ENCODE data around the gene CADPS. TPM values are rescaled to one million over a fixed set of nuclear protein-coding genes. Genes with fewer than 3 reads are reported as not detected.

CADPS gene
- total RNA-seq, 3 donors from 2014 or later (not counting 1 experiment from before 2014, with no cell fraction given), result not detected

DNA sequence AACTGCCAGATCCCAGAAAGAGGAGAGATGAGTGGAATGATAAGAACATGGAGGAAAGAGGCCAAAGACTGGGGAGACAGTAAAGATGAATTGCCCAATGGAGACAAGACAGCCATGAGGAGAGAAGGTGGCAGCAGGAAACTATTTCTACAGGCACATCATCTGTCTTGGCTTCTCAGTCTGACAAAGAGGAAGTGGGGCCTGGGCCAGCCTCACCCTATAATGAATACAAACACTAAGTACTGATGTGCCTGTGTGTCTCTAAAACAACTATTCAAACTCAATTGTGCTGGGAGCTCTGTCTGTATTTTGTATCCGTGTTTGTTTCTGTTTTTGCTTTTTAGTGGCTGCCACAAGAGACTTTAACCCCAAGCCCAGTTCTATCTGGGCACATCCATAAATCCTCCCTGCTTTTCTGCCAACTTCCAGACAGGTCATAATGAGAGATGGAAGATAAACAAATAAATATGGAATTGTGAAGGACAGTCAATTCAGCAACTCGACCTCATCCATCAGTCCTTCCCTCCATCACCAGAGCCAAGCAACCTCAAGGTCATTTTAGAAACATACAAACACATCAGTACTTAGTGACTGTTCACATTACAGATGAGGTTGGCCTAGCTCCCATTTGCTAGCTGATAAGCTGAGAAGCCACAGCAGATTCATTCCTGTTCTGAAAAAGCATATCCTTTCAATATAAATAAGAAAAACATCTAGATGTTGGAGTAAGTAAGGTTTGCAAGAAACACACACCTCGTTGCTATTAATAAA lies 116.7 kb downstream of the CADPS start:
- Histone ChIP-seq H3K4me3 (ENCODE audit: low read length) (no peak overlapping the region), H3K27ac (ENCODE audit: low read length) (no peak overlapping the region), H3K9me3 (ENCODE audit: control insufficient read depth, insufficient read depth, low read length) (peaks cover 2% of the 10 kb centered on the region), H3K36me3 (ENCODE audit: control insufficient read depth, insufficient read depth, low read length) (no peaks in the 10 kb centered on the region), H3K27me3 (ENCODE audit: control insufficient read depth, insufficient read depth, low read length) (no peaks in the 10 kb centered on the region), H3K4me1 (ENCODE audit: control insufficient read depth, insufficient read depth, low read length) (no peaks in the 10 kb centered on the region)
- TF ChIP-seq, protein P1, sequence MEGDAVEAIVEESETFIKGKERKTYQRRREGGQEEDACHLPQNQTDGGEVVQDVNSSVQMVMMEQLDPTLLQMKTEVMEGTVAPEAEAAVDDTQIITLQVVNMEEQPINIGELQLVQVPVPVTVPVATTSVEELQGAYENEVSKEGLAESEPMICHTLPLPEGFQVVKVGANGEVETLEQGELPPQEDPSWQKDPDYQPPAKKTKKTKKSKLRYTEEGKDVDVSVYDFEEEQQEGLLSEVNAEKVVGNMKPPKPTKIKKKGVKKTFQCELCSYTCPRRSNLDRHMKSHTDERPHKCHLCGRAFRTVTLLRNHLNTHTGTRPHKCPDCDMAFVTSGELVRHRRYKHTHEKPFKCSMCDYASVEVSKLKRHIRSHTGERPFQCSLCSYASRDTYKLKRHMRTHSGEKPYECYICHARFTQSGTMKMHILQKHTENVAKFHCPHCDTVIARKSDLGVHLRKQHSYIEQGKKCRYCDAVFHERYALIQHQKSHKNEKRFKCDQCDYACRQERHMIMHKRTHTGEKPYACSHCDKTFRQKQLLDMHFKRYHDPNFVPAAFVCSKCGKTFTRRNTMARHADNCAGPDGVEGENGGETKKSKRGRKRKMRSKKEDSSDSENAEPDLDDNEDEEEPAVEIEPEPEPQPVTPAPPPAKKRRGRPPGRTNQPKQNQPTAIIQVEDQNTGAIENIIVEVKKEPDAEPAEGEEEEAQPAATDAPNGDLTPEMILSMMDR (IDR thresholded peaks at IDR 0.05), result no peak
- Mint-ChIP-seq H3K9me3 (peaks cover 8 to 9% of the 10 kb centered on the region in 2 donors), H3K27ac (no peak overlapping the region), H3K27me3 (ENCODE audit: low read depth in 2 of 2) (no peaks in the 10 kb centered on the region), H3K36me3 (no peaks in the 10 kb centered on the region), H3K4me3 (no peak overlapping the region), H3K4me1 (no peaks in the 10 kb centered on the region)
- DNase-seq (no peak), ATAC-seq (no peak)
- intact Hi-C loops (cut with micrococcal nuclease), result no loop called here
- WGBS (ENCODE audit: insufficient coverage), result 69% methylated on average over 3 of the region's 3 CpGs

DNA sequence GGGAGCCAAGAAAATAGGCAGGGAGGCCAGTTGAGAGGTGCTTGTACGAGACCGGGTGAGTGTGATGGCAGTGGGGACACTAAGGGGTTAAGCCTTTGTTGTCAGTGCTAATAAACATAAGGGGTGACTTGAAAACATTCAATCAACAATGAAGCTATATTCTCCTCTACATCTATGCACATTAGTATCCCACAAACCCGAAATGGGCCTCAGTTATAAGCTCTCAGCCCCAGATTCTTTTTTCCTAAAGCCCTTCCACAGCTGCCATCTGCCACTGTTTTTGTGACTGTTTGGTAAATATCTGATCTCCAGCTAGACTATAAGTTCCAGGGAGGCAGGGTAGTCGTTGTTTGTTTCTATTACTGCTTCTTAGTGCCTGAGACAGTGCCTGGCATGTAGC lies 118.2 kb downstream of the CADPS start:
- Mint-ChIP-seq H3K4me3 (no peak overlapping the region), H3K9me3 (peaks cover 7 to 8% of the 10 kb centered on the region in 2 donors), H3K27me3 (ENCODE audit: low read depth in 2 of 2) (no peaks in the 10 kb centered on the region), H3K4me1 (no peaks in the 10 kb centered on the region), H3K27ac (no peak overlapping the region), H3K36me3 (no peaks in the 10 kb centered on the region)
- H3K4me3 ChIP-seq (ENCODE audit: low read length), result no peak overlapping the region
- no peaks in the 10 kb centered on the region for H3K27me3 ChIP-seq (ENCODE audit: control insufficient read depth, insufficient read depth, low read length)
- H3K9me3 ChIP-seq (ENCODE audit: control insufficient read depth, insufficient read depth, low read length), result peaks cover 2% of the 10 kb centered on the region
- DNase-seq (no peak), ATAC-seq (no peak)
- intact Hi-C loops (cut with micrococcal nuclease), result no loop called here
- WGBS (ENCODE audit: insufficient coverage), result 85% methylated on average over 4 of the region's 4 CpGs
- no peak overlapping the region for H3K27ac ChIP-seq (ENCODE audit: low read length)
- no peaks in the 10 kb centered on the region for H3K36me3 ChIP-seq (ENCODE audit: control insufficient read depth, insufficient read depth, low read length)
- TF ChIP-seq, protein P1 (IDR thresholded peaks at IDR 0.05), result no peak
- no peaks in the 10 kb centered on the region for H3K4me1 ChIP-seq (ENCODE audit: control insufficient read depth, insufficient read depth, low read length)

DNA sequence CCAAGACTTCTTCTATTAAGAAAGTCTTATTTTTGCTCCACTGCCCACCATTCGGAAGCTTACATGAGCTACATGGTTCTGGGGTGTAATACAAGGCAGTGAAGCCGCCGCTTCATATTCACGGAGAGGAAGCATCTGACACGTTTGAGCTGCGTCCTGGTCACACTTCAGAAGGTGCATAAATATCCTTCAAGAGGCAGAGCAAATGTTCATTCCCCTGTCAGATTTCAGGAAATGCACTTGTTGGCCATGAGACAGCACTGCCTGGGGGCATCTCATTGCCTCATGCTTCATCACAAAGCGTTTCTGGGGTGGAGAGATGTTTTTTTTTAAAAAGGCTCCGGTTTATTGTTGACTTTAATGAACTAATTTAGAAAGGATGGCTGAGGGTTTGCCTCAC lies 119.9 kb downstream of the CADPS start:
- peaks cover 4 to 7% of the 10 kb centered on the region in 2 donors for H3K9me3 Mint-ChIP-seq
- Histone ChIP-seq H3K27ac (ENCODE audit: low read length) (no peak overlapping the region), H3K4me3 (ENCODE audit: low read length) (no peak overlapping the region), H3K36me3 (ENCODE audit: control insufficient read depth, insufficient read depth, low read length) (no peaks in the 10 kb centered on the region), H3K4me1 (ENCODE audit: control insufficient read depth, insufficient read depth, low read length) (no peaks in the 10 kb centered on the region), H3K9me3 (ENCODE audit: control insufficient read depth, insufficient read depth, low read length) (peaks cover 2% of the 10 kb centered on the region), H3K27me3 (ENCODE audit: control insufficient read depth, insufficient read depth, low read length) (no peaks in the 10 kb centered on the region)
- H3K4me3 Mint-ChIP-seq, result no peak overlapping the region
- TF ChIP-seq, protein P1 (IDR thresholded peaks at IDR 0.05), result no peak
- intact Hi-C loops (cut with micrococcal nuclease), result no loop called here
- 74% methylated on average over 8 of the region's 8 CpGs for WGBS (ENCODE audit: insufficient coverage)
- ATAC-seq (no peak), DNase-seq (no peak)
- no peak overlapping the region for H3K27ac Mint-ChIP-seq
- no peaks in the 10 kb centered on the region for H3K4me1 Mint-ChIP-seq
- H3K36me3 Mint-ChIP-seq, result no peaks in the 10 kb centered on the region
- H3K27me3 Mint-ChIP-seq (ENCODE audit: low read depth in 2 of 2), result no peaks in the 10 kb centered on the region

DNA sequence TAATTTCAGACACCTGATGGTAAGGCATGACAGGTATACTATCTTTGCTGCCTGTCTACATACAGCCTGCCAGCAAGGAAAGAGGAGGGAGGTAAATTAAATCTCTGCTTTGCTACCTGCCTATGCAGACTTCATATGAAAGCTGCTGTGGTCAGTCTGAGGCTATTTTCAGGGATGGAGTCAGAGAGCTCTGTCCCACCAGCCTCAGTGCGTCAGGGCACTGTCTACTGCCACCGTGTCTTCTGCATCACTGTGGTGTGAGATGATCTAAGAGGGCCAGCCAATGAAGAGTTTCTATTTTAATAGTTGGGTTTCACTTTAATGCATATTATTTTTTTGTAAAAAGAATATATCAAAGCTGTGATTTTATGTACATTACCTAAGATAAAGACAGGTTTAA lies 125.6 kb downstream of the CADPS start:
- H3K27ac Mint-ChIP-seq, result no peak overlapping the region
- no peaks in the 10 kb centered on the region for H3K27me3 Mint-ChIP-seq (ENCODE audit: low read depth in 2 of 2)
- peaks cover 0 to 3% of the 10 kb centered on the region in 2 donors for H3K9me3 Mint-ChIP-seq
- Histone ChIP-seq H3K4me1 (ENCODE audit: control insufficient read depth, insufficient read depth, low read length) (no peaks in the 10 kb centered on the region), H3K9me3 (ENCODE audit: control insufficient read depth, insufficient read depth, low read length) (no peaks in the 10 kb centered on the region), H3K27ac (ENCODE audit: low read length) (no peak overlapping the region), H3K27me3 (ENCODE audit: control insufficient read depth, insufficient read depth, low read length) (no peaks in the 10 kb centered on the region), H3K4me3 (ENCODE audit: low read length) (no peak overlapping the region), H3K36me3 (ENCODE audit: control insufficient read depth, insufficient read depth, low read length) (no peaks in the 10 kb centered on the region)
- no peaks in the 10 kb centered on the region for H3K36me3 Mint-ChIP-seq
- 80% methylated on average over 2 of the region's 2 CpGs for WGBS (ENCODE audit: insufficient coverage)
- no peak for ATAC-seq
- DNase-seq, result no peak
- intact Hi-C loops (cut with micrococcal nuclease), result no loop called here
- no peaks in the 10 kb centered on the region for H3K4me1 Mint-ChIP-seq
- TF ChIP-seq, protein P1 (IDR thresholded peaks at IDR 0.05), result no peak
- H3K4me3 Mint-ChIP-seq, result no peak overlapping the region

All from natural killer cell (primary cell).